IPS-18a (cell line): Measurements from ENCODE around the gene SIL1.
"Not testable (repeated sequence)": the region's sequence is repeated elsewhere in the genome, so short reads cannot be mapped to it uniquely, and the experiment has no call there.

ENCODE experiments used
- H3K27ac ChIP-seq: one replicate; pipeline ENCODE4 v1.5.1; 2013; ENCODE audit warnings: low read length
- H3K27me3 ChIP-seq: one replicate; pipeline ENCODE4 v1.6.1; 2013; ENCODE audit warnings: mild to moderate bottlenecking, low read length; ENCODE audit not compliant: control insufficient read depth, insufficient read depth
- H3K36me3 ChIP-seq: one replicate; pipeline ENCODE4 v1.6.1; 2013; ENCODE audit warnings: low read depth, low read length; ENCODE audit not compliant: control insufficient read depth
- H3K4me1 ChIP-seq: one replicate; pipeline ENCODE4 v1.6.1; 2013; ENCODE audit warnings: low read depth, low read length; ENCODE audit not compliant: control insufficient read depth
- H3K4me3 ChIP-seq: one replicate; pipeline ENCODE4 v1.5.1; 2013; ENCODE audit warnings: low read length
- H3K9ac ChIP-seq: one replicate; pipeline ENCODE4 v1.6.1; 2013; ENCODE audit warnings: mild to moderate bottlenecking, low read length, moderate library complexity
- H3K9me3 ChIP-seq: one replicate; pipeline ENCODE4 v1.6.1; 2013; ENCODE audit warnings: low read depth, low read length; ENCODE audit not compliant: control insufficient read depth

SIL1 gene

DNA sequence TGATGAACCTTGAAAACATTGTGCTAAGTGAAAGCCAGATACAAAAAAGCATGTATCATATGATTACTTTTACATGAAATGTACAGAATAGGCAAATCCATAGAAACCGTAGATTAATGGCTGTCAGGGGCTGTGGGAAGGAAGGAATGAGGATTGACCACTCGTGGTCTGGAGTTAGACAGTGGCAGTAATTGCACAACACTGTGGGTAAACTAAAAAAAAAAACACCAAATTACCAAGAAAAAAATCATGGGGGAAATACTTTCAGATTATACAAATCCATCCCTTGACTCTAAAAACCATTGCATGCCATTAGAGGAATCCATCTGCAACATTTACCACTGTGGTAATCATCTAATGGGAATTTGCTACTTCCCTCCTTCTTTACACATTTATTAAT lies 140.0 kb downstream of the SIL1 start:
- Histone ChIP-seq H3K9ac (no peak overlapping the region), H3K27ac (no peak overlapping the region), H3K4me3 (no peak overlapping the region), H3K36me3 (no peaks in the 10 kb centered on the region), H3K4me1 (peaks cover 15% of the 10 kb centered on the region), H3K9me3 (no peaks in the 10 kb centered on the region), H3K27me3 (no peaks in the 10 kb centered on the region)

DNA sequence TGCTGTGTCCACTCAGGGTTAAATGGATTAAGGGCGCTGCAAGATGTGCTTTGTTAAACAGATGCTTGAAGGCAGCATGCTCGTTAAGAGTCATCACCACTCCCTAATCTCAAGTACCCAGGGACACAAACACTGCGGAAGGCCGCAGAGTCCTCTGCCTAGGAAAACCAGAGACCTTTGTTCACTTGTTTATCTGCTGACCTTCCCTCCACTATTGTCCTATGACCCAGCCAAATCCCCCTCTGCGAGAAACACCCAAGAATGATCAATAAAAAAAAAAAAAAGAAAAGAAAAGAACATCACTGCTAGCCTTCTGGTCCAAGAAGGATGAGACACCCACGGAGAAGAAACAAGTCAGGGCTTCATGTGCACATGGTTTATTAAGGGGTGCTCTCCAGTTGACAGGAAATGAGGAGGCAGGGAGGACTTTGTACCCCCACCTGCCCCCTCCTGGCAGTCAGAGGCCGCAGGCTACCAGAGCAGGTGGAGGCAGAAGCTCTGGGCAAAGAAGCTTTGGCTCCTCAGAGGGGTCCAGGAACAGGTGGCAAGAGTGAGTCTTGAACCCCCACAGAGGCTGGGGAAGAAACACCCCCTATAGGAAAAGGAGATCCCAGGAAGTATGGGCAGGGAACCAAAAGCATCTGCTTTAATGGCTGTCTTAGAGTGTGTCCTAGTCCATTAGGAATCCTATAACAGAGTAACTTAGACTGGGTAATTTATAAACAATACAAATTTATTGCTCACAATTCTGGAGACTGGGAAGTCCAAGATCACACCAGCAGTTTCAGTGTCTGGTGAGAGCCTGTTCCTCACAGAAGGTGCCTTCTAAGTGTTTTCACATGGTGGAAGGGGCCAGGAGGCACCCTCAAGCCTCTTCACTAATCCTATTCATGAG lies 140.9 kb downstream of the SIL1 start:
- H3K4me1 ChIP-seq = peaks cover 18% of the 10 kb centered on the region
- not testable (repeated sequence) for H3K27me3 ChIP-seq, H3K27ac ChIP-seq, H3K9me3 ChIP-seq, H3K36me3 ChIP-seq, H3K9ac ChIP-seq, H3K4me3 ChIP-seq

DNA sequence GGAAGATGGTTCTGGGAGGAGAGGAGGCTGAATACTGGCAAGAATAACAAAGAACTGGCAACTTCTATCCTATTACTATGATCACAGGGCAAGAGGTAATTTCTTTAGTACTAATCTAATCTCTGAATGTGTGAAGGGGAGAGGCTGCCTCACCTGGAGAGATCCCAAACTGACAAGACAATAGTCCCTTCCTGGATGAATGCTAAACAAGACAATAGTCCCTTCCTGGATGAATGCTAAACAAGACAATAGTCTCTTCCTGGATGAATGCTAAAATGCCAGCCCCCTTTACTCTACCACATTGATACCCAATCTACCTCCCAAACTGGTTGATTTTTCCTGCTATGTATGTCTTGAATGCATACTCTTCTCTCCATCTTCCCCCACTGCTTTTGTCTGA lies 145.2 kb downstream of the SIL1 start:
- Histone ChIP-seq H3K4me1 (peaks cover 13% of the 10 kb centered on the region), H3K9ac (no peak overlapping the region), H3K9me3 (no peaks in the 10 kb centered on the region), H3K4me3 (no peak overlapping the region), H3K36me3 (no peaks in the 10 kb centered on the region), H3K27ac (no peak overlapping the region), H3K27me3 (no peaks in the 10 kb centered on the region)

DNA sequence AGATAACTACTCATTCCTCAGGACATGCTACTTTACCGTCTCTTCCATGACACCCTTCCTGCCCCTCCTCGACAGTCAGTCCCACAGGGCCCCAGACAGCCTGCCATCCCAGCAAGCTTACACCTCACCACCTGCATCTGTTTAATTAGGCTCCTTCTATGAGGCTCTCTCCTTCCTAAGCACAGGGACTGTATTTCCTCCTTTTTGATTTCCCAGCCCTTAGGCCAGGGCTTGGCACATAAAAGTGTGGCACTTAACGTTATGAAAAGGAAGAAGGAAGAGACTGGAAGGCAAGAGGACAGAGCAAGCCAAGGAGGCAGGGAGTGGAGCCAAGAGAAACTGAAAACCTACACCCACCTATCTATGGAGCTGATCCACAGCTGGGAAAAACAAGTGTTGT lies 146.8 kb downstream of the SIL1 start:
- H3K9ac ChIP-seq = no peak overlapping the region
- H3K27ac ChIP-seq = no peak overlapping the region
- peaks cover 13% of the 10 kb centered on the region for H3K4me1 ChIP-seq
- no peaks in the 10 kb centered on the region for H3K27me3 ChIP-seq
- H3K9me3 ChIP-seq = no peaks in the 10 kb centered on the region
- H3K36me3 ChIP-seq = no peaks in the 10 kb centered on the region
- H3K4me3 ChIP-seq = no peak overlapping the region

DNA sequence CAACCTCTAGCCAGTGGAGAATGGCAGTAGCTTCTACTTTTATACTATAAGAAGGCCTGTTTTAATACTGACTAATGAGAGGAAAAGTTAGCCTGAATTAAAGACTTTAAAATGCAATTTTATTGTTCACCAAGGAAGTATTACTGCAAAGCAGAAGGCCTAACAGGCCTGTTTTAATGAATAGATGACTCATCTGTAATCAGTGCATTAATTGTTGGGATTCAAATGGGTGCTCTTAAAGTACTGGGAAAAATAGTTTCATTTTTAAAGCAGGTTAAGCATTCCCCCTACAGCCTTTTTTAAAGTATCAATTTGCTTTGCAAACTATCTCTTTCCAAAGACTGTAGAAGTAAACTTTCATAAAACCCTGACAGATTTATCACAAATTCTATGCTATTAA lies 147.7 kb downstream of the SIL1 start:
- H3K27ac ChIP-seq = no peak overlapping the region
- peaks cover 13% of the 10 kb centered on the region for H3K4me1 ChIP-seq
- no peaks in the 10 kb centered on the region for H3K36me3 ChIP-seq
- no peak overlapping the region for H3K9ac ChIP-seq
- no peaks in the 10 kb centered on the region for H3K9me3 ChIP-seq
- no peaks in the 10 kb centered on the region for H3K27me3 ChIP-seq
- no peak overlapping the region for H3K4me3 ChIP-seq

DNA sequence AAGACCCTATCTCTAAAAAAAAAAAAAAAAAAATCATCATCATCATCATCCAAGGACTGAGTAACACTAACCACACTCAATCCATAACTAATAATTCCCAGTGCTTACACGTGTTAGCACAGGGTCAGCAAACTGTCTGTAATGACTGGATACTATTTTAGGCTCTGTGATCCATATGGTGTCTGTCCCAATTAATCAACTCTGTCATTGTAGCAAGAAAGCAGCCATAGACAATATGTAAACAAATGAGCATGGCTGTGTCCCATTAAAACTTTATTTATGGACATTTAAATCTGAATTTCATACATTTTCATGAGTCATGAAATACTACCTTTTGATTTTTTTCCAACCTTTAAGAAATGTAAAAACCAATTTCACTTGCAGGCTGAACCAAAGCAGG lies 148.4 kb downstream of the SIL1 start:
- Histone ChIP-seq H3K4me1 (peaks cover 13% of the 10 kb centered on the region), H3K9me3 (no peaks in the 10 kb centered on the region), H3K27ac (no peak overlapping the region), H3K36me3 (no peaks in the 10 kb centered on the region), H3K9ac (no peak overlapping the region), H3K4me3 (no peak overlapping the region), H3K27me3 (no peaks in the 10 kb centered on the region)

DNA sequence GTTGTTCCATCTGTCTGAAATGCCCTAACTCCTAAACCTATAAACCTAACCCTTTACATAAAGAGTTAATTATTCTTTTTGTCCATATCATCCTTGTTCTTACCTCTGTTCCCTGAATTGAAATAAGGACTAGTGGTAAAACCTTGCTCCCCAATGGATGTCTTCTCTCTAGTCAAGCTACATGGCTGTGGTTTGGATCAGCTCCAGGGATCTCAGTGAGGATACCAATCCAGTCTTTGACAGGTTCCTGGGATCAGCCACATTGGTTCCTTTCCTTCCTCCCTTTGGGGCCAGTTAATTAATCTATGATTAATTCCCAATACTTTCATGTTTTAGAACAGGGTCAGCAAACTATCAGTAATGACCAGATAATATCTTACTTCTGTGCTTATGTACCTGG lies 151.6 kb downstream of the SIL1 start:
- no peaks in the 10 kb centered on the region for H3K27me3 ChIP-seq
- no peak overlapping the region for H3K27ac ChIP-seq
- H3K4me1 ChIP-seq = peaks cover 1% of the 10 kb centered on the region
- H3K9me3 ChIP-seq = no peaks in the 10 kb centered on the region
- H3K9ac ChIP-seq = no peak overlapping the region
- no peaks in the 10 kb centered on the region for H3K36me3 ChIP-seq
- H3K4me3 ChIP-seq = no peak overlapping the region

DNA sequence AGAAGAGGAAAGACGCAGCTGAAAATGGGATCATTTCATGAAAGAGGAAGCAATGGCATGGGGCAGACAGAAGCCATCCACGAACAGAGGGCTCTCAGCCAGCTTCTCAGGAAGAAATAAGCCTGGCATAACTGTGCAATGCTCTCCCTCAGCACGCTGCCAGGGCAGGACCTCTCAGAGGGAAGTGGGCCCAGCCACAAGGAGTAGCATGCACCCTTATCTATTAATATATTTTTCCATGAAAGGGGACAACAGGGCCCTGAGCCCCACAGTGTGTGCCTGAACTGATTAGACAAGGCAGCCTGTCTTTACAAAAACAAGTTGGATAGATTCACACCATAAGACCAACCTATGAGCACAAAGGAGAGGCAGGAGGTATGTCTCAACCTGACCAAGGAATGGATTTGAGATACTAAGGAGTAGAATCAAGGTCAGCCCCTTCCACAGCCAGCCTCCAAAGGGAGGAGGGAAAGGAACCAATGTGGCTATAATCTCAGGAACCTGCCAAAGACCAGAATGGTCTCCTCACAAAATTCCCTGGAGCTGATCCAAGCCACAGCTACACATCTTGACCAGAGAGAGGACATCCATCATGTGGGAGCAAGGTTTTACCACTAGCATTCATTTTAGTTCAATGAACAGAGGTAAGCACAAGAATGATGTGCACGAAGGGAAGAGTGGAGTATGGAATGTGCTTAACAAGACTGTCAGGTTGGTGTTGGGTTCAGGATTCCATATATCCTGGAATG lies 154.8 kb downstream of the SIL1 start:
- no peaks in the 10 kb centered on the region for H3K36me3 ChIP-seq
- H3K4me3 ChIP-seq = no peak overlapping the region
- no peak overlapping the region for H3K9ac ChIP-seq
- H3K9me3 ChIP-seq = no peaks in the 10 kb centered on the region
- H3K27me3 ChIP-seq = no peaks in the 10 kb centered on the region
- H3K27ac ChIP-seq = no peak overlapping the region
- no peaks in the 10 kb centered on the region for H3K4me1 ChIP-seq

DNA sequence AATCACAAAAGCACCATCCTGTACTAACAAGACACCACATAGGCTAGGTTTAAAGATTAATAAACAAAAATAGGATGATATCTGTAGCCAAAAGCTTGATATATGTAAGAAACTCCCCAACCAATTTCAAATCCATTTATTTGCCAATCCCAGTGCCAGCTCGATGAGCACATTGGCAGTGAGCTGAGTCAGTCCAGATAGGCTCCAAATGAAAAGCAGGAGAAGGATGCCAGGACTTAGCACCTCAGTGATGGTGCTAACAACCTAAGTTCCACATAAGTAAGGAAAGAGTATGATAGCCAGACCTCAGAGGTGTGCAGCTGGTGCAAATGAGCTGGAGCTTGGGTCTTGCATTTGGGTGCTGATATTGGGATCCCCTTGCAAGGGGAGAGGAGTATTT lies 158.1 kb downstream of the SIL1 start:
- no peaks in the 10 kb centered on the region for H3K36me3 ChIP-seq
- H3K4me3 ChIP-seq = no peak overlapping the region
- no peaks in the 10 kb centered on the region for H3K4me1 ChIP-seq
- H3K27me3 ChIP-seq = no peaks in the 10 kb centered on the region
- H3K9ac ChIP-seq = no peak overlapping the region
- H3K9me3 ChIP-seq = no peaks in the 10 kb centered on the region
- H3K27ac ChIP-seq = no peak overlapping the region

DNA sequence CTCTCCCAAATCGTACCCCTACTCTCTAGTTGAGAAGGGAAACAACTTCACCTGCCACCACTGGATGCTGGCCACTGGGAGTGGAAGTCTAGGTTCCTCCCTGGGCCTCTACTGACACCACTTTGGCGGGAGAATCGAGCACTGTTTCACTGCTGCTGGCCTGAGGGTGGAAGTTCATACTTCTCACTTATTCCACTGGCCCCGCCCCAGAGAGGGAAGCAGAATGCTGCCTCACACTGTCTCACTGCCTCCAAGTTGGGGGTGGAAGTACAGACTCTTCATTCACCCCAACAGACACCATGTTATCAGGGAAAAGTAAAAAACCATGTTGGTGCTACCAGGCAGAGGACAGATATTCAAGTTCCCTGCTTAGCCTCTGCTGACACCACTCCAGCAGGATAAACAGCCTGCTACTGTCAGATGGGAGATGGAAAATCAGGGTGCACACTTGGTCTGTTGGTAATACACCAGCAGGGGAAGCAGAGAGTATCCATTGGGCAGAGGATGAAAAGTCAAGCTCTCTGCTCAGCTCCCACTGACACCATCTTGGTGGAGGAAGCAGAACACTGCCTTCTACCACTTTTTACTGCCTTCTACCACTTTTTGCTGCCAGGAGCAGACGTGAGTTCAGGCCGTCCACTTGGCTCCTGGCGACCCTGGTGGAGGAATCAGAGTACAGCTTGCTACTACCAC lies 159.4 kb downstream of the SIL1 start:
- Histone ChIP-seq H3K4me3 (no peak overlapping the region), H3K27me3 (no peaks in the 10 kb centered on the region), H3K4me1 (no peaks in the 10 kb centered on the region), H3K36me3 (no peaks in the 10 kb centered on the region), H3K9me3 (no peaks in the 10 kb centered on the region), H3K27ac (no peak overlapping the region), H3K9ac (no peak overlapping the region)

DNA sequence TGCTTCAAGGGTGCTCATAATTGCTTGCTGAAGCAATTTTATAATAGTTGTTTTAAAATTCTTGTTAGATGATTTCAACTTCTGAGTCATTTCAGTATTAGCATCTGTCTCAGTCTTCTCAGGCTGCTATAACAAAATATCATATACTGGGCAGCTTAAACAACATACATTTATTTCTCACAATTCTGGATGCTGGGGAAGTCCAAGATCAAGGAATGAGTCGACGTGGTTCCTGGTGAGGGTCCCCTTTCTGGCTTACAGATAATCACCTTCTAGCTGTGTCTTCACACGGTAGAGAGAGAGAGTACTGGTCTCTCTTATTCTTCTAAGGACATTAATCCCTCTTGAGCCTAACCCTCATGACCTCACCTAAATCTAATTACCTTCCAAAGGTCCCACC lies 160.4 kb downstream of the SIL1 start:
- Histone ChIP-seq H3K4me1 (no peaks in the 10 kb centered on the region), H3K4me3 (no peak overlapping the region), H3K9me3 (no peaks in the 10 kb centered on the region), H3K27me3 (no peaks in the 10 kb centered on the region), H3K27ac (no peak overlapping the region), H3K9ac (no peak overlapping the region), H3K36me3 (no peaks in the 10 kb centered on the region)
